H9 (cell line): ENCODE results near the gene OXLD1. TPM values are rescaled to one million over a fixed set of nuclear protein-coding genes. Genes with fewer than 3 reads are reported as not detected.

Source experiments
- DNase-seq: peaks from one replicate; pipeline ENCODE4 v3.0.0-alpha.2; 2017
- H2AFZ ChIP-seq: one replicate; pipeline ENCODE4 v1.6.1; 2013; ENCODE audit warnings: mild to moderate bottlenecking, low read length, control low read depth, moderate library complexity
- H2AK5ac ChIP-seq: 2 replicates; pipeline ENCODE4 v1.6.1; 2013; ENCODE audit warnings: low read length, control low read depth, mixed read lengths; ENCODE audit not compliant: insufficient read length
- H2BK120ac ChIP-seq: one replicate; pipeline ENCODE4 v1.6.1; 2013; ENCODE audit warnings: low read depth, mild to moderate bottlenecking, low read length, control low read depth, inconsistent platforms; ENCODE audit not compliant: poor library complexity, severe bottlenecking
- H2BK12ac ChIP-seq: 2 replicates; pipeline ENCODE4 v1.6.1; 2013; ENCODE audit warnings: low read length, control low read depth, mixed read lengths, low read depth; ENCODE audit not compliant: insufficient read length
- H2BK15ac ChIP-seq: 2 replicates; pipeline ENCODE4 v1.6.1; 2013; ENCODE audit warnings: low read depth, low read length, control low read depth
- H2BK20ac ChIP-seq: one replicate; pipeline ENCODE4 v1.6.1; 2013; ENCODE audit warnings: low read depth, mild to moderate bottlenecking, low read length, control low read depth, inconsistent platforms; ENCODE audit not compliant: poor library complexity, severe bottlenecking
- H2BK5ac ChIP-seq: 2 replicates; pipeline ENCODE4 v1.6.1; 2013; ENCODE audit warnings: low read length, control low read depth, mixed read lengths; ENCODE audit not compliant: insufficient read length
- H3K14ac ChIP-seq: 2 replicates; pipeline ENCODE4 v1.6.1; 2013; ENCODE audit warnings: low read length, control low read depth; ENCODE audit not compliant: insufficient read depth
- H3K18ac ChIP-seq: 2 replicates; pipeline ENCODE4 v1.6.1; 2013; ENCODE audit warnings: low read depth, mild to moderate bottlenecking, mixed read lengths, low read length, control low read depth; ENCODE audit not compliant: insufficient read length
- H3K23ac ChIP-seq: 2 replicates; pipeline ENCODE4 v1.6.1; 2013; ENCODE audit warnings: low read length, control low read depth, mixed read lengths, low read depth; ENCODE audit not compliant: insufficient read length
- H3K23me2 ChIP-seq: 2 replicates; pipeline ENCODE4 v1.6.1; 2013; ENCODE audit warnings: low read depth, mild to moderate bottlenecking, mixed read lengths, low read length, control low read depth; ENCODE audit not compliant: insufficient read length, poor library complexity, severe bottlenecking
- H3K27ac ChIP-seq: 2 replicates; pipeline ENCODE4 v1.5.1; 2013; ENCODE audit warnings: low read length, control low read depth, mixed read lengths, low read depth; ENCODE audit not compliant: insufficient read length
- H3K27me3 ChIP-seq: 2 replicates; pipeline ENCODE4 v1.6.1; 2013; ENCODE audit warnings: low read length, control low read depth, inconsistent platforms; ENCODE audit not compliant: insufficient read depth
- H3K4ac ChIP-seq: 2 replicates; pipeline ENCODE4 v1.6.1; 2013; ENCODE audit warnings: low read depth, mild to moderate bottlenecking, control low read depth, inconsistent platforms, low read length, moderate library complexity
- H3K4me1 ChIP-seq: 2 replicates; pipeline ENCODE4 v1.6.1; 2013; ENCODE audit warnings: low read length, control low read depth, inconsistent platforms; ENCODE audit not compliant: insufficient read depth
- H3K4me2 ChIP-seq: 2 replicates; pipeline ENCODE4 v1.6.1; 2013; ENCODE audit warnings: low read length, control low read depth, mixed read lengths; ENCODE audit not compliant: insufficient read length, insufficient read depth
- H3K56ac ChIP-seq: 2 replicates; pipeline ENCODE4 v1.6.1; 2013; ENCODE audit warnings: low read depth, mild to moderate bottlenecking, mixed read lengths, low read length, control low read depth; ENCODE audit not compliant: insufficient read length
- H3K79me1 ChIP-seq: 2 replicates; pipeline ENCODE4 v1.6.1; 2013; ENCODE audit warnings: low read depth, mild to moderate bottlenecking, moderate library complexity, low read length, control low read depth, inconsistent platforms; ENCODE audit not compliant: insufficient read depth, poor library complexity, severe bottlenecking
- H3K79me2 ChIP-seq: 2 replicates; pipeline ENCODE4 v1.6.1; 2013; ENCODE audit warnings: low read length, control low read depth, inconsistent platforms; ENCODE audit not compliant: insufficient read depth
- H3K9ac ChIP-seq: 2 replicates; pipeline ENCODE4 v1.6.1; 2013; ENCODE audit warnings: low read length, control low read depth, mixed read lengths; ENCODE audit not compliant: insufficient read length; ENCODE audit errors: extremely low read depth
- H3K9me3 ChIP-seq: one replicate; pipeline ENCODE4 v1.6.1; 2013; ENCODE audit warnings: low read depth, low read length, inconsistent platforms; ENCODE audit not compliant: control insufficient read depth
- H3T11ph ChIP-seq: one replicate; pipeline ENCODE4 v1.6.1; 2013; ENCODE audit warnings: mild to moderate bottlenecking, low read length, control low read depth, inconsistent platforms
- H4K20me1 ChIP-seq: one replicate; pipeline ENCODE4 v1.6.1; 2013; ENCODE audit not compliant: control insufficient read depth, insufficient read length, insufficient read depth
- H4K5ac ChIP-seq: 2 replicates; pipeline ENCODE4 v1.6.1; 2013; ENCODE audit warnings: low read depth, mild to moderate bottlenecking, mixed read lengths, low read length, control low read depth; ENCODE audit not compliant: insufficient read length
- H4K8ac ChIP-seq: replicated peaks from 2 replicates; pipeline ENCODE4 v1.6.1; 2013; ENCODE audit warnings: low read length, control low read depth, mixed read lengths, low read depth; ENCODE audit not compliant: insufficient read length
- H4K91ac ChIP-seq: 2 replicates; pipeline ENCODE4 v1.6.1; 2013; ENCODE audit warnings: low read depth, mild to moderate bottlenecking, moderate library complexity, mixed read lengths, low read length, control low read depth; ENCODE audit not compliant: insufficient read length
- H3K27ac Mint-ChIP-seq, 3 experiments: 2 replicates in 2 of 3; 3 replicates in 1 of 3; pipeline ENCODE4 v1.8.0; 2020 to 2021; ENCODE audit warnings: mixed read lengths in 3 of 3, mild to moderate bottlenecking in 1 of 3, moderate library complexity in 1 of 3
- H3K27me3 Mint-ChIP-seq: 2 replicates; pipeline ENCODE4 v1.8.0; 2021; ENCODE audit warnings: low read depth, mild to moderate bottlenecking, moderate library complexity, mixed read lengths
- H3K36me3 Mint-ChIP-seq, 3 experiments: 2 replicates in 2 of 3; 3 replicates in 1 of 3; pipeline ENCODE4 v1.8.0; 2020 to 2021; ENCODE audit warnings: low read depth in 3 of 3, mixed read lengths in 3 of 3; ENCODE audit not compliant: insufficient read depth in 1 of 3
- H3K4me1 Mint-ChIP-seq, 2 experiments: 2 replicates each; pipeline ENCODE4 v1.8.0; 2020; ENCODE audit warnings: mixed read lengths in 2 of 2
- H3K4me3 Mint-ChIP-seq, 2 experiments: 2 replicates in 1 of 2; 3 replicates in 1 of 2; pipeline ENCODE4 v1.8.0; 2020 to 2021; ENCODE audit warnings: mild to moderate bottlenecking in 2 of 2, mixed read lengths in 2 of 2, moderate library complexity in 1 of 2
- H3K9me3 Mint-ChIP-seq, 2 experiments: 2 replicates in 1 of 2; 3 replicates in 1 of 2; pipeline ENCODE4 v1.8.0; 2020; ENCODE audit warnings: mild to moderate bottlenecking in 2 of 2, mixed read lengths in 2 of 2, moderate library complexity in 1 of 2
- CTCF ChIP-seq: fragments of 200-600 bp; sonication (generic); conservative IDR thresholded peaks from 3 replicates; pipeline ENCODE4 v1.8.0; 2021; ENCODE audit warnings: antibody characterized with exemption, mild to moderate bottlenecking
- WGBS: extraction: QIAGEN DNeasy Blood & Tissue Kit; methylation state at CpG from one replicate; pipeline ENCODE4 v1.1.7; 2013; ENCODE audit warnings: missing lambda C conversion rate, low lambda C conversion rate, mixed read lengths; ENCODE audit not compliant: insufficient read length; ENCODE audit errors: extremely low coverage; 5-methylcytosine and 5-hydroxymethylcytosine counted together
- total RNA-seq: library from RNA; stranded (reverse); gene quantifications from 2 replicates; pipeline ENCODE4 v1.2.1, GENCODE V29; 2021

OXLD1 gene
- total RNA-seq, 1 experiment from 2014 or later, result 25.0 TPM

DNA sequence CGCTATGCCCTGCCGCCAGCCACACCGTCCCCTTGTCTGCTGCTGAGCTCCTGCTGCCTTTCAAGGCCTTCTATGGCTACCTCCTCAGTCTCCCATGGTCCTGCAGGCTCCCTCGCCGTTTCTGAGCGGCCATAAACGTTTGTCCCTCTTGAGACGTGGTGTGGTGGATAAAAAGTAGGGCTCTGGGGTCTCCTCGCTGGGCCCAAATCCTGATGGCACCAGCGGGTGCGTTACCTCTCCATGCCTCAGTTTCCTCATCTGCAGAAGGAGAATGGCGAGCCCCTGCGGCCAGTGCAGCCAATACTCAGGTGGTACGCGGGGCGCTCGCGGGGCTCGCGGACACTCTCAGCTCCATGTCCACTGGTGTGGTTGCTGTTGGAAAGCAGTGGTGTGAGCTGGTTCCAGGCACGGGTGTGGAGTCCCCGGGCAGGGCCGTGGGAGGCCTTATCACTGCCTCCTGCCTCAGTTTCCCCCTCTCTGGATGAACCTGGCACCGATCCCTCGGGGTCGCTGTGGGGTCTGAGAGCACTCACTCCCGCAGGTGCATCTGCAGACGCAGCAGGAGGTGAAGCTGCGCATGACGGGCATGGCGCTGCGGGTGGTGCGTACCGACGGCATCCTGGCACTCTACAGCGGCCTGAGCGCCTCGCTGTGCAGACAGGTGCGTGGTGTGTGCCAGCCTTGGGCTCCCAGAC lies 48.2 kb upstream of the OXLD1 start:
- peaks cover 6 to 23% (median 10%) of the 10 kb centered on the region in 3 experiments for H3K36me3 Mint-ChIP-seq
- H3K27me3 Mint-ChIP-seq, result no peaks in the 10 kb centered on the region; the same call in 1 of the 2 replicates
- H3K23ac ChIP-seq, result no peak overlapping the region
- no peak overlapping the region for H2BK20ac ChIP-seq
- no peak overlapping the region for H4K5ac ChIP-seq
- no peak overlapping the region for H2BK5ac ChIP-seq
- TF ChIP-seq CTCF, result no peak
- H2AFZ ChIP-seq, result no peak overlapping the region
- no peaks in the 10 kb centered on the region for H3K27me3 ChIP-seq
- DNase-seq, result no peak
- no peak overlapping the region for H2BK12ac ChIP-seq
- no peak overlapping the region for H3K56ac ChIP-seq
- H3K79me1 ChIP-seq, result no peaks in the 10 kb centered on the region
- no peak overlapping the region for H3K14ac ChIP-seq
- H2BK120ac ChIP-seq, result no peak overlapping the region
- H3K23me2 ChIP-seq, result peaks cover 20% of the 10 kb centered on the region
- no peaks in the 10 kb centered on the region; the same call in 1 of the 2 replicates for H3K4me1 ChIP-seq
- no peak overlapping the region; a peak in 1 of 7 replicates for H3K27ac Mint-ChIP-seq
- peaks cover 21 to 24% of the 10 kb centered on the region in 2 experiments for H3K4me1 Mint-ChIP-seq
- no peak overlapping the region for H4K91ac ChIP-seq
- H2AK5ac ChIP-seq, result no peak overlapping the region
- H3K18ac ChIP-seq, result no peak overlapping the region
- no peak overlapping the region for H3K9ac ChIP-seq
- peak overlapping the region in 1 of 2 experiments; percentile 29; a peak in 1 of 5 replicates for H3K4me3 Mint-ChIP-seq
- no CpG with 5 or more reads among the region's 39 CpGs for WGBS
- H4K20me1 ChIP-seq, result no peaks in the 10 kb centered on the region
- no peaks in the 10 kb centered on the region; a peak in 1 of 5 replicates for H3K9me3 Mint-ChIP-seq
- H3T11ph ChIP-seq, result no peak overlapping the region
- H3K27ac ChIP-seq, result no peak overlapping the region
- no peak overlapping the region for H4K8ac ChIP-seq
- H2BK15ac ChIP-seq, result no peak overlapping the region
- no peaks in the 10 kb centered on the region for H3K9me3 ChIP-seq
- H3K4me2 ChIP-seq, result no peak overlapping the region
- no peaks in the 10 kb centered on the region; the same call in 1 of the 2 replicates for H3K79me2 ChIP-seq
- H3K4ac ChIP-seq, result no peak overlapping the region
